ENCODE measurements around the gene GRIA2.
A peak's percentile ranks its signal among the peaks of the same experiment; 100 is the strongest.
"Not testable (repeated sequence)": the region's sequence is repeated elsewhere in the genome, so short reads cannot be mapped to it uniquely, and the experiment has no call there.

GRIA2 gene

DNA sequence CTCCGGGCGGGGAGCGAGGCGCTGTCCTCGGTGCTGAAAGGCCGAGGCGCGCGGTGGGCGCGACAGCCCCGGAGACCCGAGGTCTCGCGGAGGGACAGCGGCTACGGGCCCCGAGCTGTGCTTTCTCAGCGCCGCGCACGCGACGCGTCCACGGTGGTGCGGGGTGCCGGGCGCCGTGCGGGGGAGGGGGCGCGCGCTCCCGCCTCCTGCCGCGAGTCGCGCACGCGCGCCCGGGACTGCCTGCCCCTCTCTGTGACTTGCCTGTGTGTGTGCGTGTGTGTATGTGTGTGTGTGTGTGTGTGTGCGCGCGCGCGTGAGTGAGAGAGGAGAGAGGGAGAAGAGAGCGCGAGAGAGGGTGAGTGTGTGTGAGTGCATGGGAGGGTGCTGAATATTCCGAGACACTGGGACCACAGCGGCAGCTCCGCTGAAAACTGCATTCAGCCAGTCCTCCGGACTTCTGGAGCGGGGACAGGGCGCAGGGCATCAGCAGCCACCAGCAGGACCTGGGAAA is at the start of gene GRIA2:
GRIA2 (plus strand) TSS at position 358 of the 511 bp plus-strand sequence. CDS start 315 bp downstream, outside the sequence.
- peak; percentile 74 for DNase-seq

DNA sequence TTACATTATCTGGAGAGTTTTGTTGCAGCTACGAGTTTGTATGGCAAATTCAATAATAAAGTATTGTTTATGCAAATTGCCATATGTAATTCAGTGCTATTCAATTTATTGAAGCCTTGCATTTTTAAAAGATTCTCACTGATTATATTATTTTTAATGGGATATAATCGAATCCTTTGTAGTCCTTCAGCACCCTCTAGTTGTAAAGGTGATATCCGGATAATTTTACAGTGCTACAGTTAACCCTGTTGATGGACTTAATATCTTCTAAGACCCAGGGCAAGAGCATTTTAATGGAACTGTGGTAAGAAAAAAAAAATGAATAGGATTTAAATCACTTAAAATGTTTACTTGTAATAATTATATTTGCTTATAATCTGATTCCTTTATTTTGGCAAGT is 48.5 kb upstream of the GRIA2 start:
- DNase-seq, result peak; percentile 16
- in situ Hi-C loops (cut with HindIII; ENCODE audit: low pct_ligation_motif_present, low pct_unique_long_range_greater_than_20kb, low sequenced_read_pairs), result no loop called here

More for the DNA sequence above, at the start of gene GRIA2:
- in situ Hi-C loops (cut with HindIII; ENCODE audit: low pct_ligation_motif_present, low pct_unique_long_range_greater_than_20kb, low sequenced_read_pairs), result no loop called here

DNA sequence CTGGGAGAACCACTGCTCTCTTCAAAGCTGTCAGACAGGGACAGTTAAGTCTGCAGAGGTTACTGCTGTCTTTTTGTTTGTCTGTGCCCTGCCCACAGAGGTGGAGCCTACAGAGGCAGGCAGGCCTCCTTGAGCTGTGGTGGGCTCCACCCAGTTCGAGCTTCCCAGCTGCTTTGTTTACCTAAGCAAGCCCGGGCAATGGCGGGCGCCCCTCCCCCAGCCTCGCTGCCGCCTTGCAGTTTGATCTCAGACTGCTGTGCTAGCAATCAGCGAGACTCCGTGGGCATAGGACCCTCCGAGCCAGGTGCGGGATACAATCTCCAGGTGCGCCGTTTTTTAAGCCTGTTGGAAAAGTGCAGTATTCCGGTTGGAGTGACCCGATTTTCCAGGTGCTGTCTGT is 40.3 kb upstream of the GRIA2 start:
- in situ Hi-C loops (cut with HindIII; ENCODE audit: low pct_ligation_motif_present, low pct_unique_long_range_greater_than_20kb, low sequenced_read_pairs); DNase-seq: not testable (repeated sequence)

DNA sequence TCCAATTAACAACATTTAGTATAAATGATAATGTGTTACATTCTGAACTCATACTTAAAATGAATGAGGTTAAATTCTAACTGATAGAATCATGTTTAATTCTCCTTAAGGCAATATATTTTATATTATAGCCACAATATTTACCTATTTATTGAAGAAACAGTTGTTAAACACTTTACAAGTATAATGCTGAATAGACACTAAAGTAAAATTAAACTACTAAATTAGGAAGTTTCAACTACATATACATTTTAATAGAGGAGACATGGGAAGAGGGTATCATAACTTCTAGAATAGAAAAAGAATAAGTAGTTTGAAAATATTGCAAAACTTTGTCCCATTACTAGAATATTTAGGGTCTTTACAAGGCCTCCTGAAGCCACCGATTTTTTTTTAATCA is 36.2 kb upstream of the GRIA2 start:
- DNase-seq, result no peak
- in situ Hi-C loops (cut with HindIII; ENCODE audit: low pct_ligation_motif_present, low pct_unique_long_range_greater_than_20kb, low sequenced_read_pairs), result no loop called here

DNA sequence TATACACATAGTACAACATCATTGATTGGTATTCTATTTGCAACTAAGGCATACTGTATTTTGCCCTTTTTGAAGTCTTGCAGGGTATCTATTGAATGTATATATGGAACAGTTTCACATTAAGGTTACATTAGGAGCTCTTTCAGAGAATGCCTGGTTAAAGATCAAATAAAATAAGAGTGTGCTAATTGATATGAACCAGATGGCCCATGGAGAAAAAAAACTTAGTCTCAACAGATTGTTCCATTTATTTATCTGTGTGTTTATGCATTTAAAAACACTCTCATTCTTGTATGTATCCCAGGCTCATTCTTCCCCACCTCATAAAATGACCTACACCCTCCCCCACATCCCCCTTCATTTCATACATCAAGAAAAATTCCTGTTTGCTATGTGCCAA is 35.2 kb upstream of the GRIA2 start:
- in situ Hi-C loops (cut with HindIII; ENCODE audit: low pct_ligation_motif_present, low pct_unique_long_range_greater_than_20kb, low sequenced_read_pairs), result no loop called here
- no peak for DNase-seq

DNA sequence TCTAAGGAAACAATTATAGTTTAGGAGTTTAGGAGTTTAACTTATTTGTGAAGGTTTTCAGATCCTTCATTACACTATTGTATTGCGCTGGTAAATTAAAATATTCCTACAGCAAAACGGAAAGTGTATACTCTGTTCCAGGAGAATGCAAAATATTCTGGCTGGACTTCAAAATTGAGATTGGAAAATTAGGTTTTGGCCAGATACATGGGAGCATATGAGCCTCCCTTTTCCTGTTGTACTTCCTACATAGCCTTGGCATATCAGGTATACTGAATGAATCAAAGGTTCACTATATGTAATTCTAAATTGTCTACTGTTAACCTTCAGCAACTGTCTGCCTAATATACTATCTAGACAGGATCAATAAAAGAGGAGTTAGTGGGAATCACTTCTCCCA is 25.2 kb upstream of the GRIA2 start:
- in situ Hi-C loops (cut with HindIII; ENCODE audit: low pct_ligation_motif_present, low pct_unique_long_range_greater_than_20kb, low sequenced_read_pairs), result no loop called here
- DNase-seq, result no peak

DNA sequence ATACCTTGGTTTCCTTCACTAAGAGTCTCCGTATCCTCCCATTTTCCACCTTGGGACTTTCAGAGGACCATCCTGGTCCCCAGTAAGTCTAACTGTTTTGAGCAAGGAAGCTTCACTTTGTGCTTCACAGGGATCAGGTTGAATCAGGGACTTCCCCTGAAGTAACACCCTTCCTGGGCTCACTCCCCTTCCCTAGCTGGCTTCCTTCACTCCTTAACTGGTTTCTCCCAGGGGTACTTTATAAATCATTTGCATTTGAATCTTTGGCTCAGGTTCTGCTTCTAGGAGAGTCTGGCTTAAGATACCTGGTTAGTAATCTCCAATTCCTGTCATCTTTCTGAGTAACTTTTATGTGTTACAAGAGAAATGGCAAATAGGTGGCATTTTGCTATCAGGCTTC is 24.5 kb upstream of the GRIA2 start:
- DNase-seq, result no peak
- in situ Hi-C loops (cut with HindIII; ENCODE audit: low pct_ligation_motif_present, low pct_unique_long_range_greater_than_20kb, low sequenced_read_pairs), result no loop called here

DNA sequence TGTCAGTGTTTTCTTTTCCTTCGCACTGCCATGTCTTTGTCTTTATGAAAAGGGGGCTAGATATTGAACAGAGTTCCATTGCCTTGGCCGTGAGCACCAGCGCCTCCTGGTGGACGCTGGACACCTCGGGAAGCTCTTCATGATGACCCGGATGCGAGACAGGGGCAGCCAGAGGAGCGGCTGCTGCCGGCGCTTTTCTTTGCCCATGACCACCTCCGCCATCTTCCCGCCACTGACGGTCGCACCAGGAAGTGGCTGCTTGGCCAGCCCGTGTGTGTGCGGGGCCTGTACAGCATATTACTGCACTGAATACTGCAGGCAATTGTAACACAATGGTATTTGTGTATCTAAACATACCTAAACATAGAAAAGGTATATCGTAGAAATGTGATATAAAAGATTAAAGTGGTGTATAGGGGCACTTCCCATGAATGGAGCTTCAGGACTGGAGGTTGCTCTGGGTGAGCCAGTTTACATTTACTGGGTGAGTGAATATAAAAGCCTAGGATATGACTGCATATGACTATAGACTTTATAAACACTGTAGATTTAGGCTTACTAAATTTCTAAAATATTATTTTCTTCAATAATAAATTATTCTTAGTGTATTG is 15.8 kb upstream of the GRIA2 start:
- in situ Hi-C loops (cut with HindIII; ENCODE audit: low pct_ligation_motif_present, low pct_unique_long_range_greater_than_20kb, low sequenced_read_pairs), result no loop called here
- DNase-seq, result peak; percentile 3

DNA sequence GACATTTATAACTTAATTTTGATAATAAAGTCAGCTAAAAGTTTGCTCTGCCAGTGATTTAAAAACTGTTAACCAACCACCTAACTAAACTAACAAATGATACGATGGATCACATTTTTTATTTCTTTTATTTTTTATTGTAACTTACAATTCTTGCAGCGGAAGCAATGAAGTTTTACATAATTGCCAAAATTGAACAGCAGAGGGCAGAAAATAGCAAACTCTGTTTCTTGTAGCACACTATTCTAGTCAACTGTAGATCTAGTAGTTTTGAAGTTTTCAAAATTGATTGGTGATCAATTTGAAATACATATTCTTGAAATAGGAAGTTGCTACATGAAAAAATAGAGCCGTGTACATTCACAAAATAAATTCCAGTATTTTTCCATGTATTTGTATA is 2.8 kb upstream of the GRIA2 start:
- DNase-seq, result peak; percentile 45
- in situ Hi-C loops (cut with HindIII; ENCODE audit: low pct_ligation_motif_present, low pct_unique_long_range_greater_than_20kb, low sequenced_read_pairs), result no loop called here

DNA sequence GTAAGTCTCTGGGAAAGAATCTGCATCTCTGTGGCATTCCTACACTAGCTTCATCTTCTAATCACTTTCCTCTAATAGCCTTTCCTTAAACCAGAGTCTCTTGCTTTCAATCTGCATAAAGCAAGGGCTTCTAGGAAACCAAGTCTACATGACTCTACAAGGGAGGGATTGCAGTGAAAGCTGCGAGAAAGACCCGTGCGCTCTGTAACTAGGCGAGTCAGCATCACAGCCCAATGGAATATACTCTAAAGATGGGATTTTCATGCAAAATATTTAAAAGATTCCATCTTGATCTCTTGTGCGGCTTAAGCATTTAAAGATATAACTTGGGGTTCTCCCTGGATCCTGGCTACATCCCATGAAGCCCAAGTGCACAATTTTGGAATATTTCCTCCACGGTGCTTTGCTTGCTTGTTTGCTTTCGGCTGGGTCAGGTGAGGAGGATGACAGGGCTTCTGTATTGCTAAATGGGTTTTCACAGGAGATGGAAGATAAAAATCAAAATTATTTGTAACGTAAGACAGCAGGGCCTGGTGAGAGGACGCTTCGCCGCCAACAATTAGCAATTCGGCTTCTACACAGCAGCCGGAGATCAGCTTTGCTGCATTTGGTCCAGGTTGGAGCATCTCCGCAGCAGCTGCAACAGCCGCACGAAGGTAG is 687 bp upstream of the GRIA2 start:
- in situ Hi-C loops (cut with HindIII; ENCODE audit: low pct_ligation_motif_present, low pct_unique_long_range_greater_than_20kb, low sequenced_read_pairs), result no loop called here
- no peak for DNase-seq

DNA sequence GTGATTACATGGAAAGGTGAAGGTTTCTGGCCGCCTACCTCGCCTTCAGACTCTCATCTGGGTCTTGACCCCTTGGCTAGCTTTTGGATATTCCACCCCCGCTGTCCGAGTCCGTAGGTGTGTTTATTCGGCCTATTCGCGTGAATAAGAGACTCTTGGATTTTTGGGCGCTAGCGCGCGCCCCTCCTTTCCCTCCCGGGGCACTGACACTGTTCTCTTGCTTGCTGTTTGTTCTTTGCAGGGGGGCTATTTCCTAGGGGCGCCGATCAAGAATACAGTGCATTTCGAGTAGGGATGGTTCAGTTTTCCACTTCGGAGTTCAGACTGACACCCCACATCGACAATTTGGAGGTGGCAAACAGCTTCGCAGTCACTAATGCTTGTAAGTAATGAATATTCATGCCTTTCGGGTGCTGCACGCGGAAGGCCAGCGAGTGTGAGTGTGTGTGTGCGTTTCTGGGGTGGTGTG is 932 bp downstream of the GRIA2 start:
- no peak for DNase-seq
- in situ Hi-C loops (cut with HindIII; ENCODE audit: low pct_ligation_motif_present, low pct_unique_long_range_greater_than_20kb, low sequenced_read_pairs), result no loop called here

DNA sequence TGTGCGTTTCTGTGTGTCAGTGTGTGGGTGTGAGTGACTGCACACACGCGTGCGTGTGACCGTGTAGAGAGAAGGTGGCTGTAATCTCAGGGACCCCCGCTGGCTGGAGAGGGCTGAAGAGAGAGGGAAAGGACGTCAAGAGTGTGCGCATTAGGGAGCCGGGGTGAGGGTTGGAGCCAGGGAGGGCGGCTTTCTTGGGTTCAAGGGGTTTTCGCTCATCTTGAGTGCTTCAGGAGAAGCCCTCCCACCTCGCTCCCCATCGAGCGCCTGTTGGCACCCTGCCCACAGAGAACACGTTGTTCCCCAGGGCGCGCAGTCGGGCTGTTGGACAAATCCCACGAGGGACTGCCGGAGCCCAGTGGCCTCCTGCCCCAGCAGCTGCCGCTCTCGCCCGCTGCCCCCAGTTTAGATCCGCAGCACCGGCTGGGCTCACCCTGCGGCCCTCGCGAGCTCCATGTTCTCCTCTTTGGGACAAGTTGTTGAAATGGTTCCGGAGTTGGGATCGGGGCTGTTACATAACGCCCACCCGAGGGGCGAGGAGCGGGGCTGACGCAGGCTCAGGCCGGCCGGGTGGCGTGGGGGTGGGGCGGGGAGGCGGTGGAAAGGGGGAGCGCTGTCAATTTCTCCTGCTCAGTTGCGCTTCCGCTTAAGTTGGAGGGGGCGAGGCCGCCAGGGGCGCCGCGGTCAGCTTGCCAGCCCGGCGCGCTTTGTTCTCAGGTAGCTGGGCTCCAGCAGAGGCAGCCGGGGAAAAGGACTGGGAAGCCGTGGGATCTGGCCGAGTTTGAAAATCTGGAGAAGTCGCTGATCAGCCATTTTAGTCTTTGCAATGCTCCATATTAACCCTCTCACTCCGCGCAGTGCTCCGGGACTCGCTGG is 1.6 kb downstream of the GRIA2 start:
- DNase-seq, result no peak
- in situ Hi-C loops (cut with HindIII; ENCODE audit: low pct_ligation_motif_present, low pct_unique_long_range_greater_than_20kb, low sequenced_read_pairs), result no loop called here

DNA sequence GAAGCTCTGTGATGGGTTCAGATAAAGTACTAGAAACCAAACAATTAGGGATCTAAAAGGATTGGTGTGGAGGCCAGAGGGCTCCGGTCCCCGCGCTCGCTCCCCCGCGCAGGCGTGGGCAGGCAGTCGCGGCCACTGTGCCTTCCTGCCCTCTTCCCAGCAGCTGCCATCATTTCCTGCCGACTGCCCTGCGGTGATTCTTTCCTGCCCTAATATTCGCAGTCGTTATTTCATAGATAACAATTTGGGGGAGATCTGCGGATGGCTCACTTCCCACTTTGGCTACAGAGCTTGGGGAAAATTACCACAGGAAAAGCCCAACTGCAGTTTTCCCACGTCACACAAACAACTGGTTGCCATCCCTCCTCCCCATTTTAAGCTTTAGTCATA is 2.2 kb downstream of the GRIA2 start:
- in situ Hi-C loops (cut with HindIII; ENCODE audit: low pct_ligation_motif_present, low pct_unique_long_range_greater_than_20kb, low sequenced_read_pairs), result no loop called here
- DNase-seq, result no peak

DNA sequence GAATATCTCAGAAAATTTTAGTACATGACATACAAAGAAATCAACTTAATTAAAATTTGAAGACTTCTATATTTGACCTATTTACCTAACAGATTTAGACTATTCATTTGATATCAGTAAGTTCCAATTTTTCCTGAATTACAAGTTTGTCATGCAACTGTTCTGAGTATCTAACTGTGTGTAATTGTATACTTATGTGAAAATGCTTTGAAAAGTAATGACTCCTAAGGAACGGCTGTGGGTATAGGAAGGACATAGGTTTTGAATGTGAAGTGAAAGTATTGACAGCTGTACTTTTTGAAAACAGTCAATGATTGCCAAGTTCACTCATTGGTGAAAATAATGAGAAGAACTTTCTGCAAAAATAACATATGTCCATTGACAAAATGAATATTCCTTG is 2.9 kb downstream of the GRIA2 start:
- in situ Hi-C loops (cut with HindIII; ENCODE audit: low pct_ligation_motif_present, low pct_unique_long_range_greater_than_20kb, low sequenced_read_pairs), result no loop called here
- DNase-seq, result no peak

DNA sequence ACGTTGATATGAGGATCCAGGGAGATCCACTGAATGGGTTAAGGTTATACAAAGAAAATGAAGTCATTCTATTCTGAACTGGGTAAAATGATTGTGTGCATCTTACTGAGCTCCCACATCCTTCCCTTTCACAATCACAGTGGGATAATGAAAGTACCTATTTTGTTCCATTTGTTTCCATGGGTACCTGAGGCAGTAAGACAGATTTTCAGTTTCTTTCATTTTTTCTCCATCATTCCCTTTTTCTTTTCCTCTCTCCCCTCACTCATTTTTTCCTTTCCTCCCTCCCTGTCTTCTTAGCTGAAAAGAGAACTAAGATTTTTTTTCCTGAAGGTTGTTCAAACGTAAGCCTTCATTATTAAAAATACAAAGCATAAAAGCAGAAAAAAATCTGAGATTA is 4.6 kb downstream of the GRIA2 start:
- DNase-seq, result no peak
- in situ Hi-C loops (cut with HindIII; ENCODE audit: low pct_ligation_motif_present, low pct_unique_long_range_greater_than_20kb, low sequenced_read_pairs), result no loop called here

DNA sequence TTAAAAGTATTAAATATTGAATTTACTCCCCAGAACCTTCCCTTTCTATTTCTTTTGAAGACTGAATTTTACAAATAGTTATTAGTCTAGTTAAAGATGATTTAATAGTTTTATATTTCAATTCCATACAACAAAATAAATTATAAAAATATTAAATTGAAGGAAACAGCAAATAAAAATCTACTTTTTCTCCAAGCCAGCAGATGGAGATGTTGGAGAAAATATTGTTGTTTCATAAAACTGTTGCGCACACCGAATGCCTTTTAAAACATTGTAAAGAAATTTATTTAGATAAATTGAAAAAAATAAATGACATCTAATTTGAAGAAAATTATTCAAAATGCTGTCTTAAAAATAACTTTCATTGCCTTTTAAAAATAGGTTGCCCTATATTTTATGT is 5.5 kb downstream of the GRIA2 start:
- no peak for DNase-seq
- in situ Hi-C loops (cut with HindIII; ENCODE audit: low pct_ligation_motif_present, low pct_unique_long_range_greater_than_20kb, low sequenced_read_pairs), result no loop called here

DNA sequence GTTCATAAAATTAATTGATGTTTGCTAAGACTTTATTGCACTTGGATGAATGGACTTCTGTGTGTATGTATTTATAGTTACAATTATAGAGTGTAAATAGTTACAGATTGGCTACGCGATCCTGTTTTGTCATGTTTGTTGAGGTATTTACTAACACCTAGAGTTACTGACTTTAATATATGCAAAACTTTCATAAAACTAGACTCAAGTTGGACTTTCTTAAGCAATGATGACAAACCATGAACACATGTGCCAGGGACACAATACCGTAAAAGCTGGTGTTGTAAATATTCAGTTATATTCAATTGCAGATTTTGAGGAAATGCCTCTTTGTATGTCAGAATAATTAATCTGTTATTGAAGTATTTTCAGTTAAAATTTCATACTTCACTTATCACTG is 6.1 kb downstream of the GRIA2 start:
- no peak for DNase-seq
- in situ Hi-C loops (cut with HindIII; ENCODE audit: low pct_ligation_motif_present, low pct_unique_long_range_greater_than_20kb, low sequenced_read_pairs), result no loop called here

DNA sequence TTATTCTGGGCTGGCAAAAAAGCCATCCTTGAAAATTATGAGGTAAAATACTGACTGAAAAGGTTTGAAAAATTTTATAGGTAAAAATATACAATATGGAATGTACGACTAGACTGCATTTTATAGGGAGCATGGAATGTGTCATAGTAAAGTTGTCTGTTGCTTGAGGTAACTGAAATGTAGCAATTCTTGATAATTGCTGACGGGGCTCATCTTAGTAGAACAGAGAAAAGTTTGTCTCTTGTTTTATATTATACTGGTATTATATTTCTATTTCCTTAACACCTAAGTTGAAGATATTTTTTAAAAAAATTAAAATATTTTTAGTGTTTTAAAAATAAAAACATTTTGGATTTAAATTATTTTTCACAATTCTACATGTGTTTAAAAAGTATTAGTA is 11.0 kb downstream of the GRIA2 start:
- DNase-seq, result no peak
- in situ Hi-C loops (cut with HindIII; ENCODE audit: low pct_ligation_motif_present, low pct_unique_long_range_greater_than_20kb, low sequenced_read_pairs), result no loop called here

DNA sequence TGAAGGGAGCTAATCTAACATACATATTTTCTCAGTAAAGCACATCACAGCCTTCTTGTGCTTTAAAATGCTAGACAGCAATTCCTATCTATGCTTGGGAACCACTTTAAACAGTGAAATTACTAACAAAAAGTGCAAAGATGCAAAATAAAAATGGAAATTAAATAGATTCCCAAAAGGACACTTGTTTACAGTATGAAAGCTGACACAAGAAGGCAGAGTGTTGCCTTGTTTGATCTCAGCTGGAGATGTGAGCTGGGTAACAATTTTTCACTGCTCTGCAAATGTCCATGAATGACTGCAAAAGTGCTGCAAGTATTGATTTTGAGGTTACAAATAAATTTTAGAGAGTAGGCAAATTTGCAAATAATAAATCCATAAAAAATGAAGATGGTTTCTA is 22.3 kb downstream of the GRIA2 start:
- no peak for DNase-seq
- in situ Hi-C loops (cut with HindIII; ENCODE audit: low pct_ligation_motif_present, low pct_unique_long_range_greater_than_20kb, low sequenced_read_pairs), result no loop called here

Data from ACHN (cell line).